ENCODE results near the gene NUPR1. TPM values are rescaled to one million over a fixed set of nuclear protein-coding genes. Genes with fewer than 3 reads are reported as not detected.

The NUPR1 gene
- total RNA-seq, 1 donor from 2014 or later, result 3.8 TPM

- H3K79me2 ChIP-seq (ENCODE audit: insufficient read depth, low read length), result no peaks in the 10 kb centered on the region
- no peak overlapping the region for H2AFZ ChIP-seq (ENCODE audit: low read depth, low read length)
- no peaks in the 10 kb centered on the region for H3K9me3 ChIP-seq (ENCODE audit: insufficient read depth, low read depth, low read length)
- H3K27me3 ChIP-seq (ENCODE audit: insufficient read depth, low read length), result no peaks in the 10 kb centered on the region
- FAIRE-seq, result no peak
- H3K4me1 ChIP-seq (ENCODE audit: insufficient read depth, low read length), result no peaks in the 10 kb centered on the region
- no peaks in the 10 kb centered on the region for H3K36me3 ChIP-seq (ENCODE audit: insufficient read depth, low read length)
- H3K27ac ChIP-seq (ENCODE audit: low read depth, low read length), result no peak overlapping the region
- no peaks in the 10 kb centered on the region for H4K20me1 ChIP-seq (ENCODE audit: insufficient read depth, low read length)
- Mint-ChIP-seq H3K27ac (ENCODE audit: unreplicated experiment) (no peak overlapping the region), H3K9me3 (ENCODE audit: unreplicated experiment) (peaks cover 3% of the 10 kb centered on the region), H3K4me3 (ENCODE audit: unreplicated experiment) (no peak overlapping the region), H3K27me3 (ENCODE audit: low read depth, unreplicated experiment) (peaks cover 20% of the 10 kb centered on the region), H3K4me1 (ENCODE audit: low read depth, unreplicated experiment) (no peaks in the 10 kb centered on the region), H3K36me3 (ENCODE audit: low read depth, unreplicated experiment) (peaks cover 4% of the 10 kb centered on the region)
- no peak for DNase-seq (ENCODE audit: low read depth)
- H3K4me2 ChIP-seq (ENCODE audit: low read length), result no peak overlapping the region
- TF ChIP-seq EZH2 (IDR thresholded peaks at IDR 0.05; ENCODE audit: insufficient read depth, low read length) (no peak), CTCF (IDR thresholded peaks at IDR 0.05; ENCODE audit: insufficient read depth, low read depth, low read length) (no peak)
- H3K9ac ChIP-seq (ENCODE audit: low read length), result no peak overlapping the region
- H3K4me3 ChIP-seq (ENCODE audit: insufficient read depth, low read depth, low read length), result no peak overlapping the region
Observed at GRCh38 chr16:28524681-28525171, 14.0 kb downstream of the NUPR1 start.

- TF ChIP-seq CTCF (IDR thresholded peaks at IDR 0.05; ENCODE audit: insufficient read depth, low read depth, low read length) (no peak), EZH2 (IDR thresholded peaks at IDR 0.05; ENCODE audit: insufficient read depth, low read length) (no peak)
- Histone ChIP-seq H3K36me3 (ENCODE audit: insufficient read depth, low read length) (no peaks in the 10 kb centered on the region), H3K9me3 (ENCODE audit: insufficient read depth, low read depth, low read length) (no peaks in the 10 kb centered on the region), H3K4me2 (ENCODE audit: low read length) (no peak overlapping the region), H4K20me1 (ENCODE audit: insufficient read depth, low read length) (no peaks in the 10 kb centered on the region), H3K9ac (ENCODE audit: low read length) (no peak overlapping the region), H2AFZ (ENCODE audit: low read depth, low read length) (no peak overlapping the region), H3K27me3 (ENCODE audit: insufficient read depth, low read length) (no peaks in the 10 kb centered on the region), H3K4me3 (ENCODE audit: insufficient read depth, low read depth, low read length) (no peak overlapping the region), H3K4me1 (ENCODE audit: insufficient read depth, low read length) (no peaks in the 10 kb centered on the region), H3K79me2 (ENCODE audit: insufficient read depth, low read length) (no peaks in the 10 kb centered on the region), H3K27ac (ENCODE audit: low read depth, low read length) (no peak overlapping the region)
- Mint-ChIP-seq H3K9me3 (ENCODE audit: unreplicated experiment) (peaks cover 3% of the 10 kb centered on the region), H3K4me3 (ENCODE audit: unreplicated experiment) (no peak overlapping the region), H3K27me3 (ENCODE audit: low read depth, unreplicated experiment) (peaks cover 20% of the 10 kb centered on the region), H3K4me1 (ENCODE audit: low read depth, unreplicated experiment) (no peaks in the 10 kb centered on the region), H3K27ac (ENCODE audit: unreplicated experiment) (no peak overlapping the region), H3K36me3 (ENCODE audit: low read depth, unreplicated experiment) (peaks cover 4% of the 10 kb centered on the region)
- FAIRE-seq (no peak), DNase-seq (ENCODE audit: low read depth) (no peak)
Observed at GRCh38 chr16:28522792-28523191, 16.0 kb downstream of the NUPR1 start.

- no peak for FAIRE-seq
- TF ChIP-seq EZH2 (IDR thresholded peaks at IDR 0.05; ENCODE audit: insufficient read depth, low read length), result no peak
- TF ChIP-seq CTCF (IDR thresholded peaks at IDR 0.05; ENCODE audit: insufficient read depth, low read depth, low read length), result no peak
- Histone ChIP-seq H3K27ac (ENCODE audit: low read depth, low read length) (no peak overlapping the region), H3K9me3 (ENCODE audit: insufficient read depth, low read depth, low read length) (no peaks in the 10 kb centered on the region), H3K36me3 (ENCODE audit: insufficient read depth, low read length) (no peaks in the 10 kb centered on the region), H3K4me3 (ENCODE audit: insufficient read depth, low read depth, low read length) (no peak overlapping the region), H3K27me3 (ENCODE audit: insufficient read depth, low read length) (no peaks in the 10 kb centered on the region), H3K4me2 (ENCODE audit: low read length) (no peak overlapping the region), H2AFZ (ENCODE audit: low read depth, low read length) (no peak overlapping the region), H3K4me1 (ENCODE audit: insufficient read depth, low read length) (no peaks in the 10 kb centered on the region), H3K9ac (ENCODE audit: low read length) (no peak overlapping the region), H4K20me1 (ENCODE audit: insufficient read depth, low read length) (no peaks in the 10 kb centered on the region), H3K79me2 (ENCODE audit: insufficient read depth, low read length) (no peaks in the 10 kb centered on the region)
- no peaks in the 10 kb centered on the region for H3K4me1 Mint-ChIP-seq (ENCODE audit: low read depth, unreplicated experiment)
- no peak overlapping the region for H3K4me3 Mint-ChIP-seq (ENCODE audit: unreplicated experiment)
- H3K36me3 Mint-ChIP-seq (ENCODE audit: low read depth, unreplicated experiment), result peaks cover 4% of the 10 kb centered on the region
- no peak for DNase-seq (ENCODE audit: low read depth)
- no peak overlapping the region for H3K27ac Mint-ChIP-seq (ENCODE audit: unreplicated experiment)
- H3K27me3 Mint-ChIP-seq (ENCODE audit: low read depth, unreplicated experiment), result peaks cover 20% of the 10 kb centered on the region
- peaks cover 3% of the 10 kb centered on the region for H3K9me3 Mint-ChIP-seq (ENCODE audit: unreplicated experiment)
Observed at GRCh38 chr16:28521436-28521835, 17.3 kb downstream of the NUPR1 start.
